WTC11 (cell line): ENCODE results near the gene HSP90AB1. TPM values are rescaled to one million over a fixed set of nuclear protein-coding genes. Genes with fewer than 3 reads are reported as not detected.

Source experiments
- CBFB ChIP-seq: sonication (generic); formaldehyde crosslinking; IDR thresholded peaks from 2 replicates; pipeline ENCODE4 v1.8.1; 2022; ENCODE audit warnings: mild to moderate bottlenecking, low read depth, missing genetic modification reagents
- CREM ChIP-seq: sonication (generic); formaldehyde crosslinking; IDR thresholded peaks from 2 replicates; pipeline ENCODE4 v1.8.1; 2022; ENCODE audit warnings: mild to moderate bottlenecking, missing genetic modification reagents, moderate library complexity
- EMX1 ChIP-seq: fragments of 250-450 bp; sonication (Bioruptor Pico); IDR thresholded peaks from 2 replicates; pipeline ENCODE4 v1.8.0; 2021; ENCODE audit warnings: mild to moderate bottlenecking
- GRHL2 ChIP-seq: fragments of 250-450 bp; sonication (Bioruptor Pico); IDR thresholded peaks from 2 replicates; pipeline ENCODE4 v1.8.0; 2022; ENCODE audit warnings: mild to moderate bottlenecking, moderate library complexity; ENCODE audit not compliant: insufficient replicate concordance, severe bottlenecking
- IRF2 ChIP-seq: sonication (generic); formaldehyde crosslinking; IDR thresholded peaks from 2 replicates; pipeline ENCODE4 v1.8.0; 2022; ENCODE audit warnings: low read depth, missing genetic modification reagents, borderline replicate concordance
- JAZF1 ChIP-seq: fragments of 250-450 bp; sonication (Bioruptor Pico); IDR thresholded peaks from 2 replicates; pipeline ENCODE4 v1.9.0; 2021; ENCODE audit warnings: moderate library complexity, mild to moderate bottlenecking, inconsistent platforms
- JUN ChIP-seq: sonication (generic); formaldehyde crosslinking; IDR thresholded peaks from 2 replicates; pipeline ENCODE4 v1.8.0; 2023; ENCODE audit warnings: mild to moderate bottlenecking, missing genetic modification reagents
- MXD4 ChIP-seq: fragments of 250-450 bp; sonication (Bioruptor Pico); IDR thresholded peaks from 2 replicates; pipeline ENCODE4 v1.8.0; 2021; ENCODE audit warnings: mild to moderate bottlenecking, moderate library complexity, borderline replicate concordance
- NR1H2 ChIP-seq: sonication (generic); formaldehyde crosslinking; IDR thresholded peaks from 2 replicates; pipeline ENCODE4 v1.9.0; 2021; ENCODE audit warnings: mild to moderate bottlenecking, moderate library complexity, missing genetic modification reagents
- PRRX2 ChIP-seq: fragments of 250-450 bp; sonication (Bioruptor Pico); IDR thresholded peaks from 2 replicates; pipeline ENCODE4 v1.8.0; 2021; ENCODE audit warnings: mild to moderate bottlenecking
- RELA ChIP-seq: sonication (generic); formaldehyde crosslinking; IDR thresholded peaks from 2 replicates; pipeline ENCODE4 v1.8.1; 2022; ENCODE audit warnings: missing genetic modification reagents, mild to moderate bottlenecking, borderline replicate concordance
- RORB ChIP-seq: fragments of 250-450 bp; sonication (Bioruptor Pico); IDR thresholded peaks from 2 replicates; pipeline ENCODE4 v1.9.0; 2021; ENCODE audit warnings: mild to moderate bottlenecking
- TP53 ChIP-seq: sonication (generic); formaldehyde crosslinking; IDR thresholded peaks from 2 replicates; pipeline ENCODE4 v1.8.1; 2023; ENCODE audit warnings: mild to moderate bottlenecking, missing genetic modification reagents
- ZNF138 ChIP-seq: sonication (generic); formaldehyde crosslinking; conservative IDR thresholded peaks from 2 replicates; pipeline ENCODE4 v1.8.1; 2022; ENCODE audit warnings: mild to moderate bottlenecking, moderate library complexity, missing genetic modification reagents
- ZNF219 ChIP-seq: sonication (generic); formaldehyde crosslinking; IDR thresholded peaks from 2 replicates; pipeline ENCODE4 v1.8.0; 2023; ENCODE audit warnings: missing genetic modification reagents, mild to moderate bottlenecking, borderline replicate concordance
- ZNF232 ChIP-seq: sonication (generic); formaldehyde crosslinking; IDR thresholded peaks from 2 replicates; pipeline ENCODE4 v1.8.0; 2022; ENCODE audit warnings: mild to moderate bottlenecking, missing genetic modification reagents
- total RNA-seq: library from RNA; stranded (reverse); gene quantifications from 3 replicates; pipeline ENCODE4 v1.2.3, GENCODE V29; 2021
- TF ChIP-seq, protein P1 (sequence below): fragments of 250-450 bp; sonication (Bioruptor Pico); IDR thresholded peaks from 2 replicates; pipeline ENCODE4 v1.9.0; 2021; ENCODE audit warnings: mild to moderate bottlenecking
- TF ChIP-seq, protein P2 (sequence below): fragments of 250-450 bp; sonication (Bioruptor Pico); IDR thresholded peaks from 2 replicates; pipeline ENCODE4 v1.9.0; 2021; ENCODE audit warnings: mild to moderate bottlenecking
- TF ChIP-seq, protein P3 (sequence below): sonication (generic); formaldehyde crosslinking; IDR thresholded peaks from 2 replicates; pipeline ENCODE4 v1.8.0; 2023; ENCODE audit warnings: mild to moderate bottlenecking, missing genetic modification reagents
- TF ChIP-seq, protein P4 (sequence below): fragments of 250-450 bp; sonication (Bioruptor Pico); IDR thresholded peaks from 2 replicates; pipeline ENCODE4 v1.9.0; 2021; ENCODE audit warnings: mild to moderate bottlenecking, borderline replicate concordance
- TF ChIP-seq, protein P5 (sequence below): sonication (generic); formaldehyde crosslinking; IDR thresholded peaks from 2 replicates; pipeline ENCODE4 v1.8.1; 2023; ENCODE audit warnings: mild to moderate bottlenecking, missing genetic modification reagents
- TF ChIP-seq, protein P6 (sequence below): fragments of 250-450 bp; sonication (Bioruptor Pico); IDR thresholded peaks from 2 replicates; pipeline ENCODE4 v1.9.0; 2021; ENCODE audit warnings: moderate library complexity, mild to moderate bottlenecking, inconsistent platforms, borderline replicate concordance

HSP90AB1 gene
- total RNA-seq, 1 experiment from 2014 or later: 2,171 TPM

DNA sequence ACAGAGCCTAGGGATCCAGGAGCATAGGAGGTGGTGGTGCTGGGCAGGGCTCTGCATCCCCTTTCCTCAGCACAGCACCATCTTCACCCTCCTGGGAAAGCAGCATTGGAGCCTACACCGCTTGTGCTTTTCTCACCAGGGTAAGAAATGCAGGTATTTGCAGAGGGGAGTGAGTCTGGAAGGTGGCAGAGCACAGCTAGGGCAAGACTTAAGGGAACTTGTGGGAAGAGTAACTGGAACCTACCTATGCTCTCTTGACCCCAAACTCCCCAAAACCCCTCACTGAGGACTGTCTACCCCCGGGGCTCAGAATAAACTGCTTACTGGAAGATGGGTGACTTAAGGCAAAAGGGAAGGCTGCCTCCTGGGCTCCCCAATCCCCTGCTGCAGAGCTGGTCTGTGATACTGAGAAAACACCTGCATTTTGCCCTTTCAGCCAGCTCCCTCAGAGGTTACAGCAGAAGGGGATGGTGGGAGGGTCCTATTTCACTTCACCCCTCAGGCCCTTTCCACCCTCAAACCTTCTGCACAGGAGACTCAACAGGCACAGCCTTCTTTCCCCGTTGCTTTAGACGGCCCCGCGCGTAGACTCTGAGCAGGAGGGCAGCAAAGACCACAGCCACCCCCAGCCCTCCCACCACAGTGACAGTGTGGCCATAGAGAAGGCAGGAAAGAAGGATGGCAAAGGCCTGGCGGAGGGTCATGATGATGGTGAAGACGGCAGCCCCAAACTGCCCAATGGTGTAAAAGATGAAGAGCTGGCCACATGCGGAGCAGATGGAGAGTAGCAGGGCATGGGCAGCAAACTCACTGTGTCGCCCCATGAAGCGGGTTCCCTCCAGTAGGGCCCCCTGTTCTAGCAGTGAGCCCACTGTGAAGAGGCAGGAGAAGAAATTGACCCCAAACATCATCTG is 7.5 kb downstream of the HSP90AB1 start (continued):
- TF ChIP-seq GRHL2 (CRISPR knock-in tag) (no peak), JAZF1 (CRISPR knock-in tag) (no peak), ZNF138 (CRISPR knock-in tag) (no peak), RELA (CRISPR knock-in tag) (no peak), JUN (CRISPR knock-in tag) (no peak), PRRX2 (CRISPR knock-in tag) (peak; percentile 90), EMX1 (peak; percentile 93; the same call in 1 of the 2 replicates), CBFB (no peak), IRF2 (CRISPR knock-in tag) (no peak), NR1H2 (CRISPR knock-in tag) (no peak), ZNF232 (CRISPR knock-in tag) (no peak), TP53 (CRISPR knock-in tag) (no peak), ZNF219 (CRISPR knock-in tag) (no peak), MXD4 (CRISPR knock-in tag) (no peak), RORB (CRISPR knock-in tag) (no peak; the same call in none of the 2 replicates), CREM (CRISPR knock-in tag) (no peak)
- TF ChIP-seq, protein P1, sequence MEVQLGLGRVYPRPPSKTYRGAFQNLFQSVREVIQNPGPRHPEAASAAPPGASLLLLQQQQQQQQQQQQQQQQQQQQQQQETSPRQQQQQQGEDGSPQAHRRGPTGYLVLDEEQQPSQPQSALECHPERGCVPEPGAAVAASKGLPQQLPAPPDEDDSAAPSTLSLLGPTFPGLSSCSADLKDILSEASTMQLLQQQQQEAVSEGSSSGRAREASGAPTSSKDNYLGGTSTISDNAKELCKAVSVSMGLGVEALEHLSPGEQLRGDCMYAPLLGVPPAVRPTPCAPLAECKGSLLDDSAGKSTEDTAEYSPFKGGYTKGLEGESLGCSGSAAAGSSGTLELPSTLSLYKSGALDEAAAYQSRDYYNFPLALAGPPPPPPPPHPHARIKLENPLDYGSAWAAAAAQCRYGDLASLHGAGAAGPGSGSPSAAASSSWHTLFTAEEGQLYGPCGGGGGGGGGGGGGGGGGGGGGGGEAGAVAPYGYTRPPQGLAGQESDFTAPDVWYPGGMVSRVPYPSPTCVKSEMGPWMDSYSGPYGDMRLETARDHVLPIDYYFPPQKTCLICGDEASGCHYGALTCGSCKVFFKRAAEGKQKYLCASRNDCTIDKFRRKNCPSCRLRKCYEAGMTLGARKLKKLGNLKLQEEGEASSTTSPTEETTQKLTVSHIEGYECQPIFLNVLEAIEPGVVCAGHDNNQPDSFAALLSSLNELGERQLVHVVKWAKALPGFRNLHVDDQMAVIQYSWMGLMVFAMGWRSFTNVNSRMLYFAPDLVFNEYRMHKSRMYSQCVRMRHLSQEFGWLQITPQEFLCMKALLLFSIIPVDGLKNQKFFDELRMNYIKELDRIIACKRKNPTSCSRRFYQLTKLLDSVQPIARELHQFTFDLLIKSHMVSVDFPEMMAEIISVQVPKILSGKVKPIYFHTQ (CRISPR knock-in tag): peak; percentile 76; the same call in 1 of the 2 replicates
- TF ChIP-seq, protein P2, sequence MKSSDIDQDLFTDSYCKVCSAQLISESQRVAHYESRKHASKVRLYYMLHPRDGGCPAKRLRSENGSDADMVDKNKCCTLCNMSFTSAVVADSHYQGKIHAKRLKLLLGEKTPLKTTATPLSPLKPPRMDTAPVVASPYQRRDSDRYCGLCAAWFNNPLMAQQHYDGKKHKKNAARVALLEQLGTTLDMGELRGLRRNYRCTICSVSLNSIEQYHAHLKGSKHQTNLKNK (CRISPR knock-in tag): no peak
- TF ChIP-seq, protein P3, sequence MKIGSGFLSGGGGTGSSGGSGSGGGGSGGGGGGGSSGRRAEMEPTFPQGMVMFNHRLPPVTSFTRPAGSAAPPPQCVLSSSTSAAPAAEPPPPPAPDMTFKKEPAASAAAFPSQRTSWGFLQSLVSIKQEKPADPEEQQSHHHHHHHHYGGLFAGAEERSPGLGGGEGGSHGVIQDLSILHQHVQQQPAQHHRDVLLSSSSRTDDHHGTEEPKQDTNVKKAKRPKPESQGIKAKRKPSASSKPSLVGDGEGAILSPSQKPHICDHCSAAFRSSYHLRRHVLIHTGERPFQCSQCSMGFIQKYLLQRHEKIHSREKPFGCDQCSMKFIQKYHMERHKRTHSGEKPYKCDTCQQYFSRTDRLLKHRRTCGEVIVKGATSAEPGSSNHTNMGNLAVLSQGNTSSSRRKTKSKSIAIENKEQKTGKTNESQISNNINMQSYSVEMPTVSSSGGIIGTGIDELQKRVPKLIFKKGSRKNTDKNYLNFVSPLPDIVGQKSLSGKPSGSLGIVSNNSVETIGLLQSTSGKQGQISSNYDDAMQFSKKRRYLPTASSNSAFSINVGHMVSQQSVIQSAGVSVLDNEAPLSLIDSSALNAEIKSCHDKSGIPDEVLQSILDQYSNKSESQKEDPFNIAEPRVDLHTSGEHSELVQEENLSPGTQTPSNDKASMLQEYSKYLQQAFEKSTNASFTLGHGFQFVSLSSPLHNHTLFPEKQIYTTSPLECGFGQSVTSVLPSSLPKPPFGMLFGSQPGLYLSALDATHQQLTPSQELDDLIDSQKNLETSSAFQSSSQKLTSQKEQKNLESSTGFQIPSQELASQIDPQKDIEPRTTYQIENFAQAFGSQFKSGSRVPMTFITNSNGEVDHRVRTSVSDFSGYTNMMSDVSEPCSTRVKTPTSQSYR (CRISPR knock-in tag): no peak
- TF ChIP-seq, protein P4, sequence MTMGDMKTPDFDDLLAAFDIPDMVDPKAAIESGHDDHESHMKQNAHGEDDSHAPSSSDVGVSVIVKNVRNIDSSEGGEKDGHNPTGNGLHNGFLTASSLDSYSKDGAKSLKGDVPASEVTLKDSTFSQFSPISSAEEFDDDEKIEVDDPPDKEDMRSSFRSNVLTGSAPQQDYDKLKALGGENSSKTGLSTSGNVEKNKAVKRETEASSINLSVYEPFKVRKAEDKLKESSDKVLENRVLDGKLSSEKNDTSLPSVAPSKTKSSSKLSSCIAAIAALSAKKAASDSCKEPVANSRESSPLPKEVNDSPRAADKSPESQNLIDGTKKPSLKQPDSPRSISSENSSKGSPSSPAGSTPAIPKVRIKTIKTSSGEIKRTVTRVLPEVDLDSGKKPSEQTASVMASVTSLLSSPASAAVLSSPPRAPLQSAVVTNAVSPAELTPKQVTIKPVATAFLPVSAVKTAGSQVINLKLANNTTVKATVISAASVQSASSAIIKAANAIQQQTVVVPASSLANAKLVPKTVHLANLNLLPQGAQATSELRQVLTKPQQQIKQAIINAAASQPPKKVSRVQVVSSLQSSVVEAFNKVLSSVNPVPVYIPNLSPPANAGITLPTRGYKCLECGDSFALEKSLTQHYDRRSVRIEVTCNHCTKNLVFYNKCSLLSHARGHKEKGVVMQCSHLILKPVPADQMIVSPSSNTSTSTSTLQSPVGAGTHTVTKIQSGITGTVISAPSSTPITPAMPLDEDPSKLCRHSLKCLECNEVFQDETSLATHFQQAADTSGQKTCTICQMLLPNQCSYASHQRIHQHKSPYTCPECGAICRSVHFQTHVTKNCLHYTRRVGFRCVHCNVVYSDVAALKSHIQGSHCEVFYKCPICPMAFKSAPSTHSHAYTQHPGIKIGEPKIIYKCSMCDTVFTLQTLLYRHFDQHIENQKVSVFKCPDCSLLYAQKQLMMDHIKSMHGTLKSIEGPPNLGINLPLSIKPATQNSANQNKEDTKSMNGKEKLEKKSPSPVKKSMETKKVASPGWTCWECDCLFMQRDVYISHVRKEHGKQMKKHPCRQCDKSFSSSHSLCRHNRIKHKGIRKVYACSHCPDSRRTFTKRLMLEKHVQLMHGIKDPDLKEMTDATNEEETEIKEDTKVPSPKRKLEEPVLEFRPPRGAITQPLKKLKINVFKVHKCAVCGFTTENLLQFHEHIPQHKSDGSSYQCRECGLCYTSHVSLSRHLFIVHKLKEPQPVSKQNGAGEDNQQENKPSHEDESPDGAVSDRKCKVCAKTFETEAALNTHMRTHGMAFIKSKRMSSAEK: peak; percentile 65
- TF ChIP-seq, protein P5, sequence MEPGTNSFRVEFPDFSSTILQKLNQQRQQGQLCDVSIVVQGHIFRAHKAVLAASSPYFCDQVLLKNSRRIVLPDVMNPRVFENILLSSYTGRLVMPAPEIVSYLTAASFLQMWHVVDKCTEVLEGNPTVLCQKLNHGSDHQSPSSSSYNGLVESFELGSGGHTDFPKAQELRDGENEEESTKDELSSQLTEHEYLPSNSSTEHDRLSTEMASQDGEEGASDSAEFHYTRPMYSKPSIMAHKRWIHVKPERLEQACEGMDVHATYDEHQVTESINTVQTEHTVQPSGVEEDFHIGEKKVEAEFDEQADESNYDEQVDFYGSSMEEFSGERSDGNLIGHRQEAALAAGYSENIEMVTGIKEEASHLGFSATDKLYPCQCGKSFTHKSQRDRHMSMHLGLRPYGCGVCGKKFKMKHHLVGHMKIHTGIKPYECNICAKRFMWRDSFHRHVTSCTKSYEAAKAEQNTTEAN (CRISPR knock-in tag): no peak
- TF ChIP-seq, protein P6, sequence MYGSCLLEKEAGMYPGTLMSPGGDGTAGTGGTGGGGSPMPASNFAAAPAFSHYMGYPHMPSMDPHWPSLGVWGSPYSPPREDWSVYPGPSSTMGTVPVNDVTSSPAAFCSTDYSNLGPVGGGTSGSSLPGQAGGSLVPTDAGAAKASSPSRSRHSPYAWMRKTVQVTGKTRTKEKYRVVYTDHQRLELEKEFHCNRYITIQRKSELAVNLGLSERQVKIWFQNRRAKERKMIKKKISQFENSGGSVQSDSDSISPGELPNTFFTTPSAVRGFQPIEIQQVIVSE (CRISPR knock-in tag): no peak
